Measurements from ENCODE around the gene TMEM100.

DNA sequence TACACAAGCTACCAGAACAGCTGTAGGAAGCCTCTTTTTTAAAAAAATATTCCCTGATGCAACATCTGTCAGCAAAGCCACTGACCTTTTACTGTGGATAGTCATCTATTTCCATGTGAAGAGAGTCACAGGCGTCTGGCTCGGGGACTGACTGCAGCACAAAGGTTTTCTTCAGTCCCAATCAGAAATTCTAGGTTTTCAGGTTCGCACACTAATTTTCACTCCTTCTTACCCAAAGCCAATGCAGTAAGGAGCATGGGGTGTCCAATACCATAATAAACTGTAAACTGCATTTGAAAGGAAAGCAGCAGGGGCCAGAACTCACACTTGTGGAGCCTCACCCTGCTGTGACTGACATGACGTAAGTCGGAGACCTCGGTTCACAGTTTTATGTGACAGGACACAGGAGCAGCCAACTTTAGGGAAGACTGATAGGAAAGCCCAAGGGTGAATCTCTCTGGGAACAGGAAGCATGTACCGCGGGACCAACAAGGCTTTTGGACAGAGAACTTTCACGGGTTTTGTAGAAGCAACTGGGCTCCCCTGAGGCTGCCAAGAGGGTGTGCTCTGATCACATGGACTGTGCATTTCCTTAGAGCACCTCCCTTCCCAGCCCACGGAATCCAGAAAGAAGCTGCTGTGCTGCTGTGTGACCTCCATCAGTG lies 9.1 kb upstream of the TMEM100 start:
- TF ChIP-seq, protein P1, sequence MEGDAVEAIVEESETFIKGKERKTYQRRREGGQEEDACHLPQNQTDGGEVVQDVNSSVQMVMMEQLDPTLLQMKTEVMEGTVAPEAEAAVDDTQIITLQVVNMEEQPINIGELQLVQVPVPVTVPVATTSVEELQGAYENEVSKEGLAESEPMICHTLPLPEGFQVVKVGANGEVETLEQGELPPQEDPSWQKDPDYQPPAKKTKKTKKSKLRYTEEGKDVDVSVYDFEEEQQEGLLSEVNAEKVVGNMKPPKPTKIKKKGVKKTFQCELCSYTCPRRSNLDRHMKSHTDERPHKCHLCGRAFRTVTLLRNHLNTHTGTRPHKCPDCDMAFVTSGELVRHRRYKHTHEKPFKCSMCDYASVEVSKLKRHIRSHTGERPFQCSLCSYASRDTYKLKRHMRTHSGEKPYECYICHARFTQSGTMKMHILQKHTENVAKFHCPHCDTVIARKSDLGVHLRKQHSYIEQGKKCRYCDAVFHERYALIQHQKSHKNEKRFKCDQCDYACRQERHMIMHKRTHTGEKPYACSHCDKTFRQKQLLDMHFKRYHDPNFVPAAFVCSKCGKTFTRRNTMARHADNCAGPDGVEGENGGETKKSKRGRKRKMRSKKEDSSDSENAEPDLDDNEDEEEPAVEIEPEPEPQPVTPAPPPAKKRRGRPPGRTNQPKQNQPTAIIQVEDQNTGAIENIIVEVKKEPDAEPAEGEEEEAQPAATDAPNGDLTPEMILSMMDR (IDR thresholded peaks at IDR 0.05; ENCODE audit: extremely low read depth in 1 of 2, insufficient read depth in 1 of 2, low read depth in 1 of 2, low read length in 2 of 2), result no peak
- TF ChIP-seq, protein P2, sequence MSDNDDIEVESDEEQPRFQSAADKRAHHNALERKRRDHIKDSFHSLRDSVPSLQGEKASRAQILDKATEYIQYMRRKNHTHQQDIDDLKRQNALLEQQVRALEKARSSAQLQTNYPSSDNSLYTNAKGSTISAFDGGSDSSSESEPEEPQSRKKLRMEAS (IDR thresholded peaks at IDR 0.05; ENCODE audit: insufficient read depth, insufficient read length), result no peak
- TF ChIP-seq EZH2 (IDR thresholded peaks at IDR 0.05; ENCODE audit: borderline replicate concordance, low read depth, low read length, severe bottlenecking) (no peak), POLR2AphosphoS5 (IDR thresholded peaks at IDR 0.05; ENCODE audit: insufficient read depth, low read depth, low read length) (no peak), MYC (IDR thresholded peaks at IDR 0.05; ENCODE audit: low read depth, low read length) (no peak), POLR2A (IDR thresholded peaks at IDR 0.05; ENCODE audit: low read depth, low read length) (no peak), GATA2 (IDR thresholded peaks at IDR 0.05; ENCODE audit: insufficient read depth, insufficient read length, low read depth, low read length) (no peak), JUN (IDR thresholded peaks at IDR 0.05; ENCODE audit: borderline replicate concordance, insufficient read depth, insufficient read length, low read depth) (no peak), FOS (IDR thresholded peaks at IDR 0.05; ENCODE audit: borderline replicate concordance, insufficient read depth, low read length) (no peak)

Data from endothelial cell of umbilical vein (primary cell).